NCI-H748 treated with DMSO at 0.1 percent for 48 hours (cell line): ENCODE results near the gene IGFBP7.

Experiments
- DNase-seq: peaks from one replicate; lab custom pipeline; 2025; lab: John Stamatoyannopoulos, UW

The IGFBP7 gene, protein sequence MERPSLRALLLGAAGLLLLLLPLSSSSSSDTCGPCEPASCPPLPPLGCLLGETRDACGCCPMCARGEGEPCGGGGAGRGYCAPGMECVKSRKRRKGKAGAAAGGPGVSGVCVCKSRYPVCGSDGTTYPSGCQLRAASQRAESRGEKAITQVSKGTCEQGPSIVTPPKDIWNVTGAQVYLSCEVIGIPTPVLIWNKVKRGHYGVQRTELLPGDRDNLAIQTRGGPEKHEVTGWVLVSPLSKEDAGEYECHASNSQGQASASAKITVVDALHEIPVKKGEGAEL

DNA sequence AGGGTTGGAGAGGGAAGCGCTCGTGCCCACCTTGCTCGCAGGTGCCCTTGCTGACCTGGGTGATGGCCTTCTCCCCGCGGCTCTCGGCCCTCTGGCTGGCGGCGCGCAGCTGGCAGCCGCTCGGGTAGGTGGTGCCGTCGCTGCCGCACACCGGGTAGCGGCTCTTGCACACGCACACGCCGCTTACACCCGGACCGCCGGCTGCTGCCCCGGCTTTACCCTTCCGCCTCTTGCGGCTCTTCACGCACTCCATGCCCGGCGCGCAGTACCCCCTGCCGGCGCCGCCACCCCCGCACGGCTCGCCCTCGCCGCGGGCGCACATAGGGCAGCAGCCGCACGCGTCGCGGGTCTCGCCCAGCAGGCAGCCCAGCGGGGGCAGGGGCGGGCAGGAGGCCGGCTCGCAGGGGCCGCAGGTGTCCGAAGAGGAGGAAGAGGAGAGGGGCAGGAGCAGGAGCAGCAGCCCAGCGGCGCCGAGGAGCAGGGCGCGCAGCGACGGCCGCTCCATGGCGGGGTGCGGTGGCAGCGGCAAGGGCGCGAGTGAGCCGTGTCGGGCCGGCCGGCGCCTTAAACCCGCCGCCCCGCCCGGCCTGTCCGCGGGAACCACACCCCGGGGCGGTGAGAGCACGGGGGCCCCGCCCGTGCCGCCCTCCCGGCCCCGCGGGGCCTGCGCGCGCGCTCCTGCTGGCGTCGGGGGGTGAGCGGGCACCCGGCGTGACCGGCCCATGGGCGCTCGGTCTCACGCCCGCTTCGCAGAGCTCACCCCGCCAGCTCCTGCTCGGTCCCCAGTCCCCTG is at the start of gene IGFBP7:
Gene IGFBP7, minus strand, starts transcription at position 539 of the 793 bp plus-strand sequence. Its CDS starts 34 bp downstream, at position 505.
- no peak for DNase-seq

DNA sequence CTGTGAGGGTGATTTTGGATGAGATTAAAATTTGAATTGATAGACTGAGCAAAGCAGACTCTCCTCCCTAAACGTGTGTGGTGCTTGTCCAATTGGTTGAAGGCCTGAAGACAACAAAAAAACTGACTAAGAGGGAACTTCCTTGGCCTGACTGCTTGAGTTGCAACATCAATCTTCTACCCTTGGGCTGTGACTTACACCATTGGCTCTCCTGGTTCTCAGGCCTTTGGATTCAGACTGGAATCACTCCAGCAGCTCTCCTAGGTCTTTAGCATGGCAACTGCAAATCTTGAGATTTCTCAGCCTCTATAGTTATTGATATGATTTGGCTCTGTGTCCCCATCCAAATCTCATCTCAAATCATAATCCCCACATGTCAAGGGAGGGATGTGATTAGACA is 49.7 kb upstream of the IGFBP7 start:
- no peak for DNase-seq

DNA sequence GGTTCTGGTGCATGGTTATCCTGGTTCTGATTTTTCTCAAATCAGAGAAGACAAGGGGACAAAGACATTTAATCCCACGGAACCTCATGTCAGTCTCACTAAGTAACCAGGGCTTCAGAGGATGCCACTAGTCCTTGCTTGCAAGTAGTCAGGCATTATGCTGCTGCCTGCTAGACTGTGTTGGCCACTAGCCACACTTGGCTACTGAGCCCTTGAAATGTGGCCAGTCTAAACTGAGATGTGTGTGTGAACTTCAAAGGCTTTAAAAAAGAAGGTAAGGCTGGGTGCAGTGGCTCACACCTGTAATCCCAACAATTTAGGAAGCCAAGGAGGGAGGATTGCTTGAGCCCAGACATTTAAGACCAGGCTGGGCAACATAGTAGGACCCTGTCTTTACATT is 48.6 kb upstream of the IGFBP7 start:
- no peak for DNase-seq

DNA sequence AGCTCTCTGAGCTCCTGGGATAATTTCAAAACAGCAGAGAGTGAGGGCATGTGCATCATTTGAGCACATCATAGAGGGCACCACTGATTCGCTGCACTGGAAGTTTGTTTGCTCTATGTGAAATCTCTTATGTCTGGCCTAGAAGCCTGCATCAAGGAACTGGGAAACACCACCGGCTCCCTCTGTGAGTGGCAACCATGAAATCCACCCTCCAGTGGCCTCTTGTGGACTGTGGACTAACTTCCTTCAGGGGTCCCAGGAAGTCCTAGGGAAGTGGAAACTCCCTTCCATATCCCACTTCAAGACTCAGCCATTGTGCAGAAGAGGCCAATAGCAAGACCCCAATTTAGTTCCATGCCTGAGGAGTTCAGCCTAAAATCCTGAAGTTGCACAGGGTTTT is 48.0 kb upstream of the IGFBP7 start:
- no peak for DNase-seq

DNA sequence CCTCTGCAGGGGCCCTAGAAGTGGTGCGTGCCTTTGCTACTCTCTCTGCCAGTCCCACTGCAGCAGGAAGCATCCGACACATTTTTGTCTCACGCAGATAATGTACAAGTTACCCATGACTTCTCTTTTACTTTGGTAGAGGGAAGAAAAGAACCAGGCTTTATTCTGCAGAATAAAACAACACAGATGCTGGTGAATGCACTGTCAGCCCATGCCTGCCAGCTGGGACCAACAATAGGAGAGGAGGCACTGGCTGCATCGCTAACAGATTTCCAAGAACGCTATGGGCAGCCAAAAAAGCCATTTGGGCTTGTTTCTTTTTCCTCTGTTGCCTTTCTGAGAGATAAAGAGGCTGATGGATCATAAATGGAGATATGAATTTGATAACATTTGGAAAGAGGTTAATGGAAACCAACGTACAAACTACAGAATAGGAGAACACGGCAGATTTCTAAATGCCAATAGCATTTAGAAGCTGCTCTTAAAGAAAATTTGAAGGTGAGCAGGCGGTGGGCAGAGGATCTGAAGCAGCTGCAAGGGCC is 47.5 kb upstream of the IGFBP7 start:
- no peak for DNase-seq

DNA sequence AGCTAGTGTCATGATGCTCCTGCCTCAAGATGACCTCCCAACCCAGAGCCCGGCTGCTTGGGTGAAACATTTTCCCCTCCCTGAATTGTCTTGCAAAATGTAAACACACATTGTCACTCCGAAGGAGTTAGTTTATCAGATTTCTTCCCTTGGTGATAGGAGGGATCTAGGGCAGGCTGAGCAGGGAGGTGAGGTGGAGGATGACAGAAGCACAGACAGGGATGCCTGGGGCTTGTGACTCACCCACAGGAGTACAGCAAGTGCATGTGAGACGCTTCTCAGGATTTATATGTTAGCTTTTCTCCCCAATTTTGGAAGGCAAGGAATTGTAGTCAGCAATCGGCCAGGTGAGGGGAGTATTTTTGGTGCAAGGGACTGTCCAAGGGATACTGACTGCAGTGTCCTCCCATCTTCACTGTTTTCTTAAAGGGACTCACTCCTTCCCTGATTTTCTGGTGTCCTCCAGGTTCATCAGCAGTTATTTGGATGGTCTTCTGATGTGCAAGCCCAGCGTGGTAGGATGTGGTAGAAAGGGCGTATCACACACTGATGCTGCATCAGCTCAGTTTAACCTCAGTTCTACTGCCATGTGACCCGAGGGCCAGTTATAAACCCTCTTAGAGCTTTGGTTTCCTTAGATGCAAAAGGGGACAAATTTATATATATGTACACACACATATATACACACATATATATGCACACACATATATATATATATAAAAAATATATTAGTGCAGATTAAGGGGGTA is 46.2 kb upstream of the IGFBP7 start:
- no peak for DNase-seq

DNA sequence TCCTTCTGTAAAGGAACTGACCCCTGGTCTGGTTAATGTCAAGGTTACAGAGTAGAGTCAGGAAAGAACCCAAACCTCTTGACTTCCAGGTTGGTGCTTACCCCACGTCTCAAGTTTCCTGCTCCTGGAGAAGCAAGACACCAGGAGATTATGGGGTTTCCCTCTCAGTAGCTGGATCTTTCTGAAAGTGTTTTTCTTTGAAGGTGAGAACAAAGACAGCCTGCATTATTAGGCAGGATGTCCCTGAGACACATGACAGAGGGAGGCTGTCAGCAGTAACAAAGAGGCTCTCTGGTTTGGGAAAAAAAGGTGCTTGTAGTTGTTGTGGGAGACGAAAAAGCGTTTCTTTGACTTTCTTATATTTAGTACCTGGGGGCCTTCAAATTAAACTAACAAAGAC is 44.7 kb upstream of the IGFBP7 start:
- DNase-seq: no peak

DNA sequence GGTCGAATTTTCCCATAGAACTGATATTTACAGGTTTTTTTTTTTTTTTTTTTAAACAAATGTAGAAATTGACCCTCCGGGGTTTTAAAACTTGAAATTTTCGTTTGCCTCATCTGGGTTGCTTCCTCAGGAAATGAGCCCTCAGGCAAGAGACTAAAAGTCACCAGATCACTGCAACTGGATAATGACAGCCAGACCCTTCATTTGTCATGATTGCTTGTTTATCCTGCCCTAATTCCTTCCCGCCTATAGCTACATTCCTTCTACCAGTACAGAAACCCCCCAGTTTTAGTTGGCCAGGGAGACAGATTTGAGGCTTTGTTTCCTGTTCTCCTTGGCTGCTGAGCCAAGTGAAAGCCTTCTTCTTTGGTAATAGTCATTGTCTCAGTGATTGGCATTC is 44.0 kb upstream of the IGFBP7 start:
- DNase-seq: no peak

DNA sequence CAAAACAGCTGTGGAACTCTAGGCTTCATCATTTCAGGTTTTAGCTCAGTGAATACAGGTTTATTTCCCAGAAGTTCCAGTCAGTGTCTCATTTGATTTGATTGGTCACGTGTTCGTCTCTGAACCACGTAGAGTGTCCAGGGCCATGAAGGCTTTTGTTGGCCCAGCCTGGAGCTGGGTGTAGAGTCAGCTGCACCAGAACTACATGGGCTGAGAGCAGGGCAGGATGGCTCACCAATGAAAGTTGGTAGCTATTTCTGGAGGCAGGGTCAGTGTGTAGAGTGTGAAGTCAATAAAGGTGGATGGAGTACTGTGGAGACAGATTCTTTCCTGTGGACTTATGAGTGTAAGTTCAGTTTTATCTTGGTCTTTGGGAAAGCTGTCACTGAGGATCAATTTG is 43.0 kb upstream of the IGFBP7 start:
- no peak for DNase-seq

DNA sequence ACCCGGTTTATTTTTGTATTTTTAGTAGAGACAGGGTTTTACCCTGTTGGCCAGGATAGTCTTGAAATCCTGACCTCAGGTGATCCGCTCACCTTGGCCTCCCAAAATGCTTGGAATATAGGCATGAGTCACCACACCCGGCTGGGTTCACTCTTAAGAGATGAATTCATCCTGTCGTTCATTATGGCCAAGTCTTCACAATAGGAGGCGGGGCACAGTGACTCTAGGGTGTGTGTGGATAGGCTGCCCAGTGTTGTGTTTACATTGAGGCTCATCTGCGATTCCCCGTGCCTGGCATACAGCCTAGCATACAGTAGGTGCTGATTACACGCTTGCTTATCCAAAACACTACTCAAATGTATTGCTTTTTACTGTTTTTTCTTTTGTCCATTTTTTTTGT is 41.3 kb upstream of the IGFBP7 start:
- no peak for DNase-seq

DNA sequence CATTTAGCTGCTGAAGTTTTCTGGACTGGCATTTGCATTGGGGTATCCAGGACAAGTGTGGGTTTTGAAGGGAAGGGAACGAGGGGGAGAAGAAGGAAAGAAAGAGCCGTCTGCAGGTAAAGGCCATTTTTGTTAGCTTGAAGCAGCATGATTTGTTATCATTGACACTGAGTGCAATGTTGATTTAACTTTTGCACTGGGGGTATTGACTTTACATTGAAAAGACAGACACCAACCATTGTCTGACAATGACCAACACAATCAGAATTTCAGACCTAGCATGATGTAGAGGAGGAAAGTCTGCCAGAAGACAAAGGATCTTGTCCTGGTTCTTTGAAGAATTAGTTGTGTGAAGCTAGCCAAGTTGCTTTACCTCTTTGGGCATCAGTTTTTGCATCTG is 39.6 kb upstream of the IGFBP7 start:
- no peak for DNase-seq

DNA sequence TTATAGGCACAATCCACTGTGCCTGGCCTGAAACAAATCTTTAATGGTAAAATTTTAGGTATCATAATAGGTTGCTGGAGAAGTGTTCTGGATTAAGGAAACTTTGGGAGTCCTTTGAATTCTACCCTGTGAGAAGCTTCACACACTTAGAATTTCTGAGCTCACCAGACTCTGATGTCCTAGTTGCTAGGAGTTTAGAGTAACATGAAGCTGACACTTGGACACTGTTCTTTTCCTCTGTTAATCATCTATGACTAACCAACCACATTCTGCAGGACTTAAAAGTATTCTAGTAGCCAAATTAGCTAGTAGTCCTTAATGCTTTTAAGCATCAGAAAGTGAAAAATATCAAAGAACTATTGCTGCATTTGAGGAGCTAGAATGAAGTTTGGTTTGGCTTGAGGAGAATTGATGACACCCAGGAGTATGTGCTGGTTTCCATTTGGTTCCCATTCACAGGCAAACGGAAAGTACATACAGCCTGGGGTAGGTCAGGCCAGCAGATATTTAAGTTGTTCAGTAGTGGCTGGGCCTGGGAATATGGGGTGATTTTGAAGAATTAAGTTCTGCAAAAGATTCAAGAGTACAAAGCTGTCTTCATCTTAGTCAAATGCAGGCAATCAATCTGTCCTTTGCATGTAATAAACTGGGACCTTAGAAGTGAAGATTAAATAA is 38.8 kb upstream of the IGFBP7 start:
- no peak for DNase-seq

DNA sequence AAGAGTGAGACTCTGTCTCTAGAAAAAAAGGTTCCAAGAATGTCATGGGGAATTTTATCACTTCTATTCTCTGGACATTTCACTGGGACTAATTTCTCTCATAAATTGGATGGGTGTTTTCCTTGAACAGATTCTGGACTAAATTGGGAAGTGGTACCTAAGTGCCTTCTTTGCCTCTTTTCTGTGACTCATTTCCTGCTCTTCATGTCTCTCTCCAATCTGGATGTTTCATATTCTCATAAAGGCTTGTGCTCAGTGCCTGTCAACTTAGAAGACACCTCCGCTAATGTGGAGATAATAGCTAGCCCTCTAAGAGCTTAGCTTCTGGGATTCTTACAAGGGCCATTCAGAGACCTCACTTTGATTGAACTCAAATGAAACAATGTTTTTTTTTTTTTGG is 38.0 kb upstream of the IGFBP7 start:
- DNase-seq: no peak

DNA sequence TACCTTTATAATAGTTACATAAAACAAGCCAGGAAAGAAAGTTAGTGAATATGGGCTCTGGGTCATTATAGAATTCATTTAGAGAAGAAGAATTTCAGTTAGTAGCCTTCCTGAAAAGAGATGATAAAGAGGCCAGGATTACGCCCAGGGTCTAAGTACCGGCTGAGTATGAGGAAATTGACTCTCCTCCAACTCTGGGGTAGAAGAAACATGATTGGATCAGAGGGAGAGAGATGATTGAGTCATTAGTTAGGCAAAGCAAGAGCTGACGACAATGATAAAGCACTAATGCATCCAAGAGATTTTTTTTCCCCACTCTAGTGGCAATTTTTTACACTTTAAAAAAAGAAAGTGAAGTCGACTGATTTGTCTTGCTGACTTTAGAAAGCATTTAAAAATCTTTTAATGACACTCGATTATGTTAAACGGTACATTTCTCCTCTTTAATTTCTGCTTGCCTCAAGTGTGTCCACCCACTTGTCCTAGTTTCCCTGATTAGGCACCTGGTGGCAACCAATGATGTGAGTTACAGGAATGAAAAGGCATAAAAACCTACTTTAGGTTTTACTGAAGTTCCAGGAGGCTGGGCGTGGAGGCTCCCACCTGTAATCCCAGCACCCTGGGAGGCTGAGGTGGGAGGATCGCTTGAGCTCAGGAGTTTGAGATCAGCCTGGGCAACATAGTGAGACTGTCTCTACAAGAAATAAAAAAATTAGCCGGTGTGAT is 37.3 kb upstream of the IGFBP7 start:
- no peak for DNase-seq

DNA sequence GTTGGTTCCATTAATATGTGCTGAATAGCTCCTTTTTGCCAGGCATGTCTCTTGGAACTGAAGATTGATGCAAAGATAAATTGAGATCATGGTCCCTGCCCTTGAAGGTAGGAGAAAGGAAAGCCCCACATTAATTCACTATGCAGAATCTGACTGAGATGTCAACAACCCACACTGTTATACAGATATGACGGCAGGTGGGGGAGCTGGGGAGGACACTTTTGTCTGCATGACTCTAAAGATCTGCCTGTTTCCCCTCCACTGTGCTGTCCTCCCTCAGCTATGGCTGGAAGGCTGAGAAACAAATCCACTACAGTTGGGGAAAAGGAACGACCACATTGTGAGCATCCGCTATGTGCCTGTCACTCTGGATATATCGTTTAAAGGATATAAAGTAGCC is 36.3 kb upstream of the IGFBP7 start:
- no peak for DNase-seq

DNA sequence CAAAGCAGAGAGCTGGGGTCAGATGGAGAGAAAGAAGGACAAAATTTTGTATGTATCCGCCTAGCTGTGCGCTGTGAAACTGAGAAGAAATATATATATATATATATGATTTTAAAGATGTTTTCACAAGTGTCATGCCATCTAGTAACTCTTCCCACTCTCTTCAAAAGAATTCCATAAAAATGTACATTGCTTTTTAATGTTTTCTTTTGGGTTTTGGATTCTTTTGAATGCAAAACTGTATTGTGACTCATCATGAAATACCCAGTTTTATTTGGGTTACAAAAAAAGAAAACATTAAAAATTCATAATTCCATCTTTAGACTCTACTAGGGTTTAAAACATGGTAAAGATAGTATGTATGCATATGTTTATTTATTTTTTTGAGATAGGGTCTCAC is 34.3 kb upstream of the IGFBP7 start:
- no peak for DNase-seq

DNA sequence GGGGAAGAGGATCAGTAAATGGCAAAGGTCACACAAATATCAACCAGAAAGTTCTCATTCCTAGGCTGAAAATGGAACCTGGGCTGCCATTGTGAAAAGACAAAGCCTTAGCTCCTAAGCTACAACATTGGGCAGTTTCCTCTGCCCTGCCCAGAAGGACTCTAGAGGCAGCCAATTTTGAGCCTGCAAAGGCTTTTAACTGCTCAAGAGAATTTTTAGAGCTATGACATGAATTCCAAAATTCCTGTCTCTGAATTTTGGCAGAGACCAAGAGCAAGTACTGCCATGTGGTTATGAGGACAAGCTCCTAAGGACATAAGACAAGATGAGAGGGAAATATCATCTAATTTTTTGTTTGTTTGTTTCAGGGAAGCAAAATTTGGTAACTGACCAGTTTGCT is 29.6 kb upstream of the IGFBP7 start:
- no peak for DNase-seq

DNA sequence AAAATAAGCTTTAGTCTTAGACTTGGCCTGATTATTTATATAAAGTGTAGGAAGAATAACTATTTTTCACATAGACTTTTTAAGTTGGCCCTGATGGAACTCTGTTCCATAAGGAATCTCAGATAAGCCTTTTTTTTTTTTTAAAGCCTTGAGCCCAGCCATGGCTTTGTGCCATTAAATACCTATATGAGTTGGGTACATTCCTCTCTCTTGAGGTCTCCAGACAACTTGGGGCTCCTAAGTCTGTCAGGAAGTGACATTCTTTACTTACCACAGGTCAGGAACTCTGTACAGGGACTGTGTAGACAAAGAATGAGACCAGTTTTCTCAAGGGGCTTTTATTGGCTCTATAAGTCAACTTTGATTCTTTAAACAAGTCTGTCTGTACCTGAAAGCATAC is 27.1 kb upstream of the IGFBP7 start:
- no peak for DNase-seq

DNA sequence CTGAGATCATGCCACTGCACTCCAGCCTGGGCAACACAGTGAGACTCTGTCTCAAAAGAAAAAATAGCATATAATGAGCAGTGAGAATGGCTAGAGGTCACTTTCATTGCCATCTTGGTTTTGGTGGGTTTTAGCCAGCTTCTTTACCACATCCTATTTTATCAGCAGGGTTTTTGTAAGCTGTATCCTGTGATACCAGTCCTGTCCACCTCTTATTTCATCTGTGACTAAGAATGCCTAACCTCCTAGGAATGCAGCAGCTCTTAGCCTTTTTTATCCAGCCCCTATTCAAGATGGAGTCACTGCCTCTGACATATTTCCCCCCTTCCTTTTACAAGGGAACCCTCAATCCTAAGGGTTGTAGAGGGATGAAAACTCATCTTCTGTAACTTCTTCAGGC is 26.1 kb upstream of the IGFBP7 start:
- DNase-seq: no peak

DNA sequence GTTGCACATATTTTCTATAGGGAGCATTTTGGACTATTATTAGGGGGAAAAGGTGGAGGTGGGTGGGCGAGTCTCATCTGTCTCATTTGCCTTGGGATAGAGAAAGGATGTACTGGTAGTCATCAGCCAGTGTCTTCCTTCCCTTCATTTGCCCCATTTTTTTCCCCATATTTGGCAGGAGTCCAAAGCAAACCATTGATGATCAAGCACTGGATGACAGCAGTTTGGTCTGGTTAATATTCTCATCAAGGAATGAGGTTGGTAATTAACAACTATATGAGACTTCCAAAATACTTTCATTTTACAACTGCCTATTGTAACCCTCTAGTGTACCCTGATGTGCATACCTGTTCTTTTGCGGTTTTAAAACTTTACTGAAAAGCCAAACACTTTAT is 22.6 kb upstream of the IGFBP7 start:
- DNase-seq: no peak
